IPS-18a (cell line): ENCODE data around the gene PAX3.
A peak's percentile ranks its signal among the peaks of the same experiment; 100 is the strongest.

Experiments used
- H3K27ac ChIP-seq: one replicate; pipeline ENCODE4 v1.5.1; 2013; ENCODE audit warnings: low read length
- H3K27me3 ChIP-seq: one replicate; pipeline ENCODE4 v1.6.1; 2013; ENCODE audit warnings: mild to moderate bottlenecking, low read length; ENCODE audit not compliant: control insufficient read depth, insufficient read depth
- H3K36me3 ChIP-seq: one replicate; pipeline ENCODE4 v1.6.1; 2013; ENCODE audit warnings: low read depth, low read length; ENCODE audit not compliant: control insufficient read depth
- H3K4me1 ChIP-seq: one replicate; pipeline ENCODE4 v1.6.1; 2013; ENCODE audit warnings: low read depth, low read length; ENCODE audit not compliant: control insufficient read depth
- H3K4me3 ChIP-seq: one replicate; pipeline ENCODE4 v1.5.1; 2013; ENCODE audit warnings: low read length
- H3K9ac ChIP-seq: one replicate; pipeline ENCODE4 v1.6.1; 2013; ENCODE audit warnings: mild to moderate bottlenecking, low read length, moderate library complexity
- H3K9me3 ChIP-seq: one replicate; pipeline ENCODE4 v1.6.1; 2013; ENCODE audit warnings: low read depth, low read length; ENCODE audit not compliant: control insufficient read depth

The PAX3 gene

GRCh38 chr2:222298311-222299150 is at the start of gene PAX3:
Gene PAX3 (minus strand): TSS chr2:222298998. CDS start chr2:222298615, 383 bp downstream.
- H3K4me3 ChIP-seq, result peak within 1 kb of the TSS; percentile 47
- no peak within 1 kb of the TSS for H3K9ac ChIP-seq

GRCh38 chr2:222341331-222341730 is 42.5 kb upstream of the PAX3 start:
- Histone ChIP-seq H3K9me3 (no peaks in the 10 kb centered on the region), H3K4me1 (no peaks in the 10 kb centered on the region), H3K4me3 (no peak overlapping the region), H3K27me3 (no peaks in the 10 kb centered on the region), H3K9ac (no peak overlapping the region), H3K36me3 (no peaks in the 10 kb centered on the region), H3K27ac (no peak overlapping the region)

More at GRCh38 chr2:222298311-222299150, at the start of gene PAX3:
- no peaks in the 10 kb centered on the region for H3K9me3 ChIP-seq
- peaks cover 27% of the 10 kb centered on the region for H3K4me1 ChIP-seq
- H3K27ac ChIP-seq, result no peak within 1 kb of the TSS
- H3K36me3 ChIP-seq, result no peaks in the 10 kb centered on the region
- H3K27me3 ChIP-seq, result peaks cover 100% of the 10 kb centered on the region

GRCh38 chr2:222338374-222338773 is 39.6 kb upstream of the PAX3 start:
- H3K9me3 ChIP-seq, result no peaks in the 10 kb centered on the region
- no peak overlapping the region for H3K4me3 ChIP-seq
- no peaks in the 10 kb centered on the region for H3K4me1 ChIP-seq
- no peaks in the 10 kb centered on the region for H3K36me3 ChIP-seq
- H3K9ac ChIP-seq, result no peak overlapping the region
- H3K27ac ChIP-seq, result no peak overlapping the region
- H3K27me3 ChIP-seq, result no peaks in the 10 kb centered on the region

GRCh38 chr2:222336931-222337330 is 38.1 kb upstream of the PAX3 start:
- Histone ChIP-seq H3K27me3 (no peaks in the 10 kb centered on the region), H3K4me1 (no peaks in the 10 kb centered on the region), H3K27ac (no peak overlapping the region), H3K9me3 (no peaks in the 10 kb centered on the region), H3K9ac (no peak overlapping the region), H3K4me3 (no peak overlapping the region), H3K36me3 (no peaks in the 10 kb centered on the region)

GRCh38 chr2:222336442-222336841 is 37.6 kb upstream of the PAX3 start:
- H3K4me1 ChIP-seq, result no peaks in the 10 kb centered on the region
- no peak overlapping the region for H3K4me3 ChIP-seq
- no peaks in the 10 kb centered on the region for H3K27me3 ChIP-seq
- no peak overlapping the region for H3K27ac ChIP-seq
- H3K9me3 ChIP-seq, result no peaks in the 10 kb centered on the region
- H3K9ac ChIP-seq, result no peak overlapping the region
- H3K36me3 ChIP-seq, result no peaks in the 10 kb centered on the region

GRCh38 chr2:222334914-222335313 is 36.1 kb upstream of the PAX3 start:
- H3K9me3 ChIP-seq, result peaks cover 2% of the 10 kb centered on the region
- H3K27me3 ChIP-seq, result no peaks in the 10 kb centered on the region
- no peak overlapping the region for H3K9ac ChIP-seq
- H3K4me3 ChIP-seq, result no peak overlapping the region
- H3K36me3 ChIP-seq, result no peaks in the 10 kb centered on the region
- H3K27ac ChIP-seq, result no peak overlapping the region
- H3K4me1 ChIP-seq, result no peaks in the 10 kb centered on the region

- Histone ChIP-seq H3K27ac (no peak overlapping the region), H3K4me3 (no peak overlapping the region), H3K4me1 (no peaks in the 10 kb centered on the region), H3K9ac (no peak overlapping the region), H3K9me3 (peaks cover 4% of the 10 kb centered on the region), H3K27me3 (no peaks in the 10 kb centered on the region), H3K36me3 (no peaks in the 10 kb centered on the region)
Observed at GRCh38 chr2:222333397-222333796, 34.6 kb upstream of the PAX3 start.

- Histone ChIP-seq H3K9me3 (peaks cover 4% of the 10 kb centered on the region), H3K9ac (no peak overlapping the region), H3K27me3 (peaks cover under 1% of the 10 kb centered on the region)
Observed at GRCh38 chr2:222332116-222332515, 33.3 kb upstream of the PAX3 start.

GRCh38 chr2:222330910-222331309 is 32.1 kb upstream of the PAX3 start:
- peaks cover 13% of the 10 kb centered on the region for H3K27me3 ChIP-seq
- no peak overlapping the region for H3K9ac ChIP-seq
- no peak overlapping the region for H3K27ac ChIP-seq
- H3K36me3 ChIP-seq, result no peaks in the 10 kb centered on the region
- H3K9me3 ChIP-seq, result peaks cover 4% of the 10 kb centered on the region
- H3K4me1 ChIP-seq, result no peaks in the 10 kb centered on the region
- no peak overlapping the region for H3K4me3 ChIP-seq

More at GRCh38 chr2:222332116-222332515, 33.3 kb upstream of the PAX3 start:
- Histone ChIP-seq H3K27ac (no peak overlapping the region), H3K4me3 (no peak overlapping the region), H3K36me3 (no peaks in the 10 kb centered on the region), H3K4me1 (no peaks in the 10 kb centered on the region)

- Histone ChIP-seq H3K4me1 (peaks cover 11% of the 10 kb centered on the region), H3K9ac (no peak overlapping the region), H3K27me3 (peaks cover 82% of the 10 kb centered on the region), H3K9me3 (no peaks in the 10 kb centered on the region), H3K27ac (no peak overlapping the region), H3K4me3 (no peak overlapping the region), H3K36me3 (no peaks in the 10 kb centered on the region)
Observed at GRCh38 chr2:222322236-222322635, 23.4 kb upstream of the PAX3 start.

- Histone ChIP-seq H3K27me3 (peaks cover 83% of the 10 kb centered on the region), H3K9ac (peak overlapping the region; percentile 36), H3K4me1 (peaks cover 11% of the 10 kb centered on the region), H3K9me3 (no peaks in the 10 kb centered on the region), H3K27ac (no peak overlapping the region), H3K4me3 (peak overlapping the region; percentile 65), H3K36me3 (no peaks in the 10 kb centered on the region)
Observed at GRCh38 chr2:222320436-222321395, 21.9 kb upstream of the PAX3 start.
